CD14-positive monocyte (primary cell): ENCODE data around the gene ZNHIT2. TPM values are rescaled to one million over a fixed set of nuclear protein-coding genes. Genes with fewer than 3 reads are reported as not detected.

Experiments used
- DNase-seq, 3 donors: peaks; one replicate each; pipeline ENCODE4 v3.0.0-alpha.2; 2011 to 2022
- H2AFZ ChIP-seq: 2 replicates; pipeline ENCODE4 v1.6.0; 2012; ENCODE audit warnings: mild to moderate bottlenecking, low read depth, low read length, inconsistent platforms; ENCODE audit not compliant: insufficient read depth, poor library complexity, severe bottlenecking
- H3K27ac ChIP-seq, 2 donors: 1 replicate in 1 of 2; 2 replicates in 1 of 2; pipeline ENCODE4 v1.5.1; 2012 to 2013; ENCODE audit warnings: low read length in 2 of 2, control low read depth in 1 of 2, inconsistent platforms in 1 of 2, low read depth in 1 of 2, mild to moderate bottlenecking in 1 of 2
- H3K27me3 ChIP-seq, 2 donors: one replicate each; pipeline versions ENCODE4 v1.6.0 to v1.6.1; 2011 to 2013; ENCODE audit warnings: low read length in 2 of 2; ENCODE audit not compliant: control insufficient read depth in 2 of 2, insufficient read depth in 2 of 2
- H3K36me3 ChIP-seq, 2 donors: replicated peaks in 1 of 2; 1 replicate in 1 of 2; 2 replicates in 1 of 2; pipeline versions ENCODE4 v1.5.1 to v1.6.1; 2012 to 2013; ENCODE audit warnings: low read length in 2 of 2, control low read depth in 1 of 2, inconsistent platforms in 1 of 2, mild to moderate bottlenecking in 1 of 2; ENCODE audit not compliant: insufficient read depth in 2 of 2, control insufficient read depth in 1 of 2
- H3K4me1 ChIP-seq, 2 donors: 1 replicate in 1 of 2; 2 replicates in 1 of 2; pipeline versions ENCODE4 v1.5.1 to v1.6.1; 2012 to 2013; ENCODE audit warnings: low read length in 2 of 2, control low read depth in 1 of 2, inconsistent platforms in 1 of 2, mild to moderate bottlenecking in 1 of 2, moderate library complexity in 1 of 2; ENCODE audit not compliant: insufficient read depth in 2 of 2, control insufficient read depth in 1 of 2
- H3K4me2 ChIP-seq: replicated peaks from 2 replicates; pipeline ENCODE3; 2012; ENCODE audit warnings: low read length, moderate library complexity, mild to moderate bottlenecking; ENCODE audit not compliant: poor library complexity, severe bottlenecking; ENCODE audit errors: extremely low read depth
- H3K4me3 ChIP-seq, 3 experiments: fragments of 200-600 bp in 1 of 3; sonication (generic) in 1 of 3; replicated peaks in 1 of 3; 1 replicate in 2 of 3; 2 replicates in 1 of 3; pipeline ENCODE4 v1.5.1; 2011 to 2013; ENCODE audit warnings: low read length in 3 of 3, mild to moderate bottlenecking in 3 of 3, control low read depth in 2 of 3, low read depth in 2 of 3, inconsistent platforms in 1 of 3, moderate library complexity in 1 of 3
- H3K79me2 ChIP-seq: 2 replicates; pipeline ENCODE4 v1.6.0; 2012; ENCODE audit warnings: mild to moderate bottlenecking, control low read depth, inconsistent platforms, low read length, moderate library complexity; ENCODE audit not compliant: insufficient read depth
- H3K9ac ChIP-seq: 2 replicates; pipeline ENCODE4 v1.6.0; 2017; ENCODE audit warnings: low read length, mild to moderate bottlenecking; ENCODE audit not compliant: insufficient read depth, poor library complexity, severe bottlenecking
- H3K9me3 ChIP-seq, 2 donors: replicated peaks in 1 of 2; 1 replicate in 1 of 2; 2 replicates in 1 of 2; pipeline versions ENCODE4 v1.5.1 to v1.6.1; 2012 to 2013; ENCODE audit warnings: low read length in 2 of 2, control low read depth in 1 of 2; ENCODE audit not compliant: control insufficient read depth in 1 of 2, insufficient read depth in 1 of 2
- H4K20me1 ChIP-seq: 2 replicates; pipeline ENCODE4 v1.6.0; 2012; ENCODE audit warnings: mild to moderate bottlenecking, low read length, control low read depth, moderate library complexity; ENCODE audit not compliant: insufficient read depth
- H3K27ac Mint-ChIP-seq, 7 donors: one replicate each; pipeline ENCODE4 v1.8.0; 2020; ENCODE audit warnings: mild to moderate bottlenecking in 7 of 7, mixed read lengths in 7 of 7, moderate library complexity in 6 of 7, inconsistent platforms in 2 of 7
- H3K27me3 Mint-ChIP-seq, 3 donors: one replicate each; pipeline ENCODE4 v1.8.0; 2021 to 2022; ENCODE audit warnings: low read depth in 3 of 3, mild to moderate bottlenecking in 3 of 3, mixed read lengths in 3 of 3, moderate library complexity in 3 of 3, inconsistent platforms in 1 of 3
- H3K36me3 Mint-ChIP-seq, 2 donors: one replicate each; pipeline ENCODE4 v1.8.0; 2020; ENCODE audit warnings: mixed read lengths in 2 of 2, inconsistent platforms in 1 of 2, mild to moderate bottlenecking in 1 of 2
- H3K4me1 Mint-ChIP-seq: one replicate; pipeline ENCODE4 v1.8.0; 2020; ENCODE audit warnings: mild to moderate bottlenecking, mixed read lengths
- H3K4me3 Mint-ChIP-seq, 2 donors: one replicate each; pipeline ENCODE4 v1.8.0; 2020; ENCODE audit warnings: mild to moderate bottlenecking in 2 of 2, mixed read lengths in 2 of 2, moderate library complexity in 1 of 2
- H3K9me3 Mint-ChIP-seq, 7 donors: one replicate each; pipeline ENCODE4 v1.8.0; 2020 to 2022; ENCODE audit warnings: mixed read lengths in 7 of 7, mild to moderate bottlenecking in 6 of 7, moderate library complexity in 6 of 7, inconsistent platforms in 2 of 7
- WGBS: methylation state at CpG from one replicate; pipeline ENCODE4 v1.1.5; 2013; ENCODE audit warnings: missing lambda C conversion rate; ENCODE audit not compliant: insufficient coverage; 5-methylcytosine and 5-hydroxymethylcytosine counted together
- intact Hi-C, 2 donors: fragments of 100-400 bp; cut with micrococcal nuclease; formaldehyde crosslinking; loops; one replicate each; pipeline versions ENCODE4 v1.15.0 to v1.15.1; 2023
- polyA plus RNA-seq, 3 donors: library from polyadenylated mRNA; depleted of rRNA in 1 of 3; unstranded in 2 of 3; stranded (reverse) in 1 of 3; fragments of 300-500 nt in 2 of 3; fragments of >200 nt in 1 of 3; fragmentation: Illumina TruSeq in 2 of 3; gene quantifications; 1 replicate in 2 of 3; 2 replicates in 1 of 3; pipeline ENCODE4 v1.2.3, GENCODE V29; 2012 to 2021
- TF ChIP-seq, protein P1 (sequence below): fragments of 200-600 bp; IDR thresholded peaks from one replicate; pipeline ENCODE4 v1.8.0; 2022; ENCODE audit warnings: antibody characterized with exemption, mild to moderate bottlenecking

ZNHIT2 gene
- polyA plus RNA-seq, 3 donors: 2.1 to 9.4 (median 5.8) TPM

DNA sequence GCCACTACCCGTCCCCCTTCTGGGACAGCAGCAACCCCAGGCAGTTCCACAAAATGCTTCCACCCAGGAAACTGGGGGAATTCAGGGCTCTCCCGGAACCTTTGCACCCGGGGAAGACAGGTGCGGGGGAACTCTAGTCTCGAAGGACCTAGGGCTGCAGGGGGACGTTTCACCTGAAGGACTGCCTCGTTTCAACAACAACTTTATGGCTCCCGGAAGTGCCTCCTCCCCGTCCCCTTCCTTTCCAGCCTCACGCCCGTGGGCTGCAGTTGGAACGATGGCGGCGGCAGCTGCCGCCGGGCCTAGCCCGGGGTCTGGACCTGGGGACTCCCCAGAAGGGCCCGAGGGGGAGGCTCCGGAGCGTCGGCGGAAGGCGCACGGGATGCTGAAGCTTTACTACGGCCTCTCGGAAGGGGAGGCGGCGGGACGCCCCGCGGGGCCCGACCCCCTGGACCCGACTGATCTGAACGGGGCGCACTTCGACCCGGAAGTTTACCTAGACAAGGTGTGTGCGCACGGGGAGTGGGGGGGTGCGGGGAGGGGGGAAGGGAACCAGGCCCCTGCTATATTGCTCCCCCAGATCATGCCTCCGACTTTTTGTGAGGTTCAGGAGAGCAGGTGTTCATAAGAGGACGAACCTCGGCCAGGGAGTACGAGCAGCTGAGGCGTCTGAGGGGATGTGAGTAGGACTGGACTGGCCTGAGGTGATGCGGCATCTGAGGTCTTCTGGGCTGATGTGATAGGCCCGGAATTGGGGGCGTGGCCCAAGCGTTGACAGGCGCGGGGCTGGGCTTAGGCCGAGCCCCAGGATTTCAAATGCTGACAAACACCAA, 21.3 kb downstream of the ZNHIT2 start, which contains the start of gene VPS51:
Gene VPS51, plus strand, starts transcription at position 241 of the 833 bp plus-strand sequence. Its CDS starts 37 bp downstream, at position 278.
- Histone ChIP-seq H3K4me3 (peak within 1 kb of the TSS; percentile 74 to 95 (median 85)), H4K20me1 (peaks cover 4% of the 10 kb centered on the region), H3K4me1 (peaks cover 9 to 19% of the 10 kb centered on the region in 2 donors), H2AFZ (peak within 1 kb of the TSS; percentile 95), H3K27ac (peak within 1 kb of the TSS; percentile 66 to 88), H3K4me2 (peak within 1 kb of the TSS; percentile 82), H3K36me3 (peaks cover 6 to 9% of the 10 kb centered on the region in 2 donors), H3K27me3 (no peaks in the 10 kb centered on the region), H3K9ac (peak within 1 kb of the TSS; percentile 91), H3K9me3 (no peaks in the 10 kb centered on the region), H3K79me2 (peaks cover 29% of the 10 kb centered on the region)
- TF ChIP-seq, protein P1, sequence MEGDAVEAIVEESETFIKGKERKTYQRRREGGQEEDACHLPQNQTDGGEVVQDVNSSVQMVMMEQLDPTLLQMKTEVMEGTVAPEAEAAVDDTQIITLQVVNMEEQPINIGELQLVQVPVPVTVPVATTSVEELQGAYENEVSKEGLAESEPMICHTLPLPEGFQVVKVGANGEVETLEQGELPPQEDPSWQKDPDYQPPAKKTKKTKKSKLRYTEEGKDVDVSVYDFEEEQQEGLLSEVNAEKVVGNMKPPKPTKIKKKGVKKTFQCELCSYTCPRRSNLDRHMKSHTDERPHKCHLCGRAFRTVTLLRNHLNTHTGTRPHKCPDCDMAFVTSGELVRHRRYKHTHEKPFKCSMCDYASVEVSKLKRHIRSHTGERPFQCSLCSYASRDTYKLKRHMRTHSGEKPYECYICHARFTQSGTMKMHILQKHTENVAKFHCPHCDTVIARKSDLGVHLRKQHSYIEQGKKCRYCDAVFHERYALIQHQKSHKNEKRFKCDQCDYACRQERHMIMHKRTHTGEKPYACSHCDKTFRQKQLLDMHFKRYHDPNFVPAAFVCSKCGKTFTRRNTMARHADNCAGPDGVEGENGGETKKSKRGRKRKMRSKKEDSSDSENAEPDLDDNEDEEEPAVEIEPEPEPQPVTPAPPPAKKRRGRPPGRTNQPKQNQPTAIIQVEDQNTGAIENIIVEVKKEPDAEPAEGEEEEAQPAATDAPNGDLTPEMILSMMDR: no peak
- peaks cover 9 to 10% of the 10 kb centered on the region in 2 donors for H3K36me3 Mint-ChIP-seq
- peak; percentile 83 to 90 (median 88) for DNase-seq
- peak within 1 kb of the TSS; percentile 94 to 95 for H3K4me3 Mint-ChIP-seq
- peaks cover 0 to 2% (median 0%) of the 10 kb centered on the region in 7 donors for H3K9me3 Mint-ChIP-seq
- peak within 1 kb of the TSS; percentile 86 to 98 (median 95) for H3K27ac Mint-ChIP-seq
- intact Hi-C loops: loop anchor here in 1 of 2 donors (1.0 kb wide), 1 partner anchor 12 kb away; the partner anchor contains the start of genes CDCA5 and ZFPL1
- peaks cover 0 to 3% (median 0%) of the 10 kb centered on the region in 3 donors for H3K27me3 Mint-ChIP-seq
- peaks cover 15% of the 10 kb centered on the region for H3K4me1 Mint-ChIP-seq
- WGBS: under 1% methylated on average over 31 of the region's 52 CpGs

DNA sequence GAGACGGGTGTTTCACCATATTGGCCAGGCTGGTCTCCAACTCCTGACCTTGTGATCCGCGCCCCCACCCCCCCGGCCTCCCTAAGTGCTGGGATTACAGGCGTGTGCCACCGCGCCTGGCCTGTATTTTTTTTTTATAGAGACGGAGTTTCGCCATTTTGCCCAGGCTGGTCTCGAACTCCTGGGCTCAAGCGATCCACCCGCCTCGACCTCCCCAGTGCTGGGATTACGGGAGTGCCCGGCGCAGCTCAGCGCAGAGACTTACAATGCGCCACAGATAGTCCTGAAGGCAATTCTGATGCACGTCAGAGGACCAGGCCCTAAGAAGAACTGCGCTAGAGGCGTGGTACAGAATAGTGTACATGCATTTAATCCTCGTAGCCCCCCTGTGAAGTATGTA, 22.1 kb downstream of the ZNHIT2 start:
- Histone ChIP-seq H3K27me3 (no peaks in the 10 kb centered on the region), H3K9ac (peak overlapping the region; percentile 91), H3K9me3 (no peaks in the 10 kb centered on the region), H4K20me1 (peaks cover 4% of the 10 kb centered on the region), H3K79me2 (peaks cover 23% of the 10 kb centered on the region), H3K4me2 (peak overlapping the region; percentile 82), H3K4me1 (peaks cover 9 to 19% of the 10 kb centered on the region in 2 donors), H3K4me3 (peak overlapping the region in 1 of 3 experiments; percentile 95), H3K36me3 (peaks cover 6 to 7% of the 10 kb centered on the region in 2 donors), H3K27ac (peak overlapping the region in 1 of 2 donors; percentile 88), H2AFZ (peak overlapping the region; percentile 95)
- TF ChIP-seq, protein P1: no peak
- peaks cover 15% of the 10 kb centered on the region for H3K4me1 Mint-ChIP-seq
- peaks cover 0 to 2% (median 0%) of the 10 kb centered on the region in 7 donors for H3K9me3 Mint-ChIP-seq
- 88% methylated on average over 19 of the region's 22 CpGs for WGBS
- intact Hi-C loops: no loop called here
- no peak for DNase-seq
- H3K4me3 Mint-ChIP-seq: peak overlapping the region in 1 of 2 donors; percentile 94
- H3K27me3 Mint-ChIP-seq: peaks cover 0 to 3% (median 0%) of the 10 kb centered on the region in 3 donors
- peak overlapping the region; percentile 73 to 98 (median 88) for H3K27ac Mint-ChIP-seq
- H3K36me3 Mint-ChIP-seq: peaks cover 8 to 10% of the 10 kb centered on the region in 2 donors
